ENCODE data around the gene TIGD4.

The TIGD4 gene

DNA sequence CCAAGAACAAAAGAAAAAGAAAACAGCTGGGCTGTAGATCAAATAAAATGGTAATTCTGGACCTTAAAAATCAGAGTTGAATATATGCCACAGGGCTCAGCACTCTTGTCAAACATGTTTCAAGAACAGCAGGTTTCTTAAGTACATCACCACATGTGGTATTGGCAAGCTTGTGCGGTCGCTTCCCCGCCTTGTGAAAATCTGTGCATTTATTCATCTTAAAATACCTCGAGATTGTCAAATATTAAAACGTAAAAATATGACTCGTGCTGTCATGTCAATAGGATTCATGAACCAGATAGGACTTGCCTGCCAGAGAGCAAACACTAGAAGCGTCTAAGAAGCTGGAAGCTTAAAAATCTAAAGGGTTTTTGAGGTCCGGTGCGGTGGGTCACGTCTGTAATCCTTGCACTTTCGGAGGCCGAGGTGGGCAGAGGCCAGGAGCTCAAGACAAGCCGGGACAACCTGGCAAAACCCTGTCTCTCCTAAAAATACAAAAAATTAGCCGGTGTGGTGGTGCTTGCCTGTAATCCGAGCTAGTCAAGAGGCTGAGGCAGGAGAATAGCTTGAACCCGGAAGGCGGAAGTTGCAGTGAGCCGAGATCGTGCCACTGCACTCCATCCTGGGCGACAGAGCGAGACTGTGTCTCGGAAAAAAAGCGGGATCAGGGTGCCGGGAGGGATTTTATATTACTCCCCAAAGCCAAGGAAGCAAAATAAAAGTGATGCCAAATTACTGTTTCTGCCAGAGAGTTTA, 59.6 kb downstream of the TIGD4 start:
- DNase-seq, result no peak

Data from suppressor macrophage treated with lipopolysaccharide for 4 hours (primary cell).